GM12892 (cell line): ENCODE data around the gene ANO4.

Source experiments
- POLR2A ChIP-seq: IDR thresholded peaks from 2 replicates; pipeline ENCODE4 v1.6.1; 2011; ENCODE audit warnings: low read depth, low read length, control low read depth
- POLR2AphosphoS5 ChIP-seq: IDR thresholded peaks from 2 replicates; pipeline ENCODE4 v1.6.1; 2011; ENCODE audit warnings: low read depth, low read length, control low read depth
- TAF1 ChIP-seq: IDR thresholded peaks from 2 replicates; pipeline ENCODE4 v1.6.1; 2011; ENCODE audit warnings: low read depth, mild to moderate bottlenecking, control low read depth, low read length, borderline replicate concordance

DNA sequence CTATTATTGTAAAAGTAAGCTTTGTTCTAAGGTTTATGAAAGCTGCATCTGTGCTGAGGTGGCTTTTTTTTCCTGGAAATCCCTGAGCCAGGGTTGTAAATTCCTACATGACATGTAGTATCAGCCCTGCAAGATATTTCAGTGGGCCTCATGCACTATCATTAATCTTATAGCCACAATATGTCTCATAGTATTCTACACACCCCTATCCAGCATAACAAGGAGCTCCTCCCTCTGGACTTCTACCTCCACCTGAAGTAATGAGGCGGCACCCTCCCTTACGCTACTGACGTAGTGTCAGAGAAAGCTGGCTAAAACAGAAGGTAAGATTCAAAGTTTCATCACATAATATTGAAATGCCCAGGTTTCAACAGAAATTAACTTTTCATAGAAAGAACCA, 380.0 kb downstream of the ANO4 start:
- TF ChIP-seq POLR2AphosphoS5: no peak
- TF ChIP-seq POLR2A: no peak
- no peak for TF ChIP-seq TAF1
